ENCODE measurements around the gene RIOK3.
"Not testable (repeated sequence)": the region's sequence is repeated elsewhere in the genome, so short reads cannot be mapped to it uniquely, and the experiment has no call there.

Gene RIOK3

GRCh38 chr18:23484561-23485182 is 31.6 kb downstream of the RIOK3 start:
- H3K36me3 ChIP-seq, result peaks cover 30% of the 10 kb centered on the region
- DNase-seq, result no peak
- no peaks in the 10 kb centered on the region for H3K27me3 ChIP-seq (ENCODE audit: insufficient read depth, low read depth, severe bottlenecking)
- H3K9me3 ChIP-seq (ENCODE audit: severe bottlenecking), result no peaks in the 10 kb centered on the region
- no peak overlapping the region for H3K27ac ChIP-seq
- no peak for TF ChIP-seq CTCF (IDR thresholded peaks at IDR 0.05; ENCODE audit: low read depth, low read length)
- no peak overlapping the region for H3K4me3 ChIP-seq (ENCODE audit: low read depth, low read length)

- Histone ChIP-seq H3K27ac (no peak overlapping the region), H3K27me3 (ENCODE audit: insufficient read depth, low read depth, severe bottlenecking) (no peaks in the 10 kb centered on the region), H3K4me3 (ENCODE audit: low read depth, low read length) (no peak overlapping the region), H3K36me3 (peaks cover 23% of the 10 kb centered on the region), H3K9me3 (ENCODE audit: severe bottlenecking) (no peaks in the 10 kb centered on the region)
- TF ChIP-seq CTCF (IDR thresholded peaks at IDR 0.05; ENCODE audit: low read depth, low read length), result no peak
- DNase-seq, result no peak
Measured at GRCh38 chr18:23485386-23485785, 32.3 kb downstream of the RIOK3 start.

- no peak overlapping the region for H3K4me3 ChIP-seq (ENCODE audit: low read depth, low read length)
- H3K9me3 ChIP-seq (ENCODE audit: severe bottlenecking), result peaks cover 3% of the 10 kb centered on the region
- TF ChIP-seq CTCF (IDR thresholded peaks at IDR 0.05; ENCODE audit: low read depth, low read length), result no peak
- H3K36me3 ChIP-seq, result peaks cover 5% of the 10 kb centered on the region; the same call in 1 of the 2 replicates
- H3K27me3 ChIP-seq (ENCODE audit: insufficient read depth, low read depth, severe bottlenecking), result no peaks in the 10 kb centered on the region
- DNase-seq, result no peak
- no peak overlapping the region for H3K27ac ChIP-seq
Measured at GRCh38 chr18:23487738-23488570, 34.9 kb downstream of the RIOK3 start.

GRCh38 chr18:23489586-23489985 is 36.5 kb downstream of the RIOK3 start:
- H3K27ac ChIP-seq; H3K4me3 ChIP-seq (ENCODE audit: low read depth, low read length): not testable (repeated sequence)

GRCh38 chr18:23493654-23494053 is 40.6 kb downstream of the RIOK3 start:
- no peaks in the 10 kb centered on the region for H3K27me3 ChIP-seq (ENCODE audit: insufficient read depth, low read depth, severe bottlenecking)
- H3K27ac ChIP-seq, result no peak overlapping the region
- no peak overlapping the region for H3K4me3 ChIP-seq (ENCODE audit: low read depth, low read length)
- peak; percentile 24 for DNase-seq
- H3K9me3 ChIP-seq (ENCODE audit: severe bottlenecking), result peaks cover 3% of the 10 kb centered on the region
- H3K36me3 ChIP-seq, result no peaks in the 10 kb centered on the region
- no peak for TF ChIP-seq CTCF (IDR thresholded peaks at IDR 0.05; ENCODE audit: low read depth, low read length)

More at GRCh38 chr18:23489586-23489985, 36.5 kb downstream of the RIOK3 start:
- H3K9me3 ChIP-seq (ENCODE audit: severe bottlenecking); DNase-seq; H3K36me3 ChIP-seq; H3K27me3 ChIP-seq (ENCODE audit: insufficient read depth, low read depth, severe bottlenecking): not testable (repeated sequence)

GRCh38 chr18:23494992-23495391 is 41.9 kb downstream of the RIOK3 start:
- H3K27ac ChIP-seq, result no peak overlapping the region
- no peaks in the 10 kb centered on the region for H3K27me3 ChIP-seq (ENCODE audit: insufficient read depth, low read depth, severe bottlenecking)
- no peak for TF ChIP-seq CTCF (IDR thresholded peaks at IDR 0.05; ENCODE audit: low read depth, low read length)
- peaks cover 3% of the 10 kb centered on the region for H3K9me3 ChIP-seq (ENCODE audit: severe bottlenecking)
- no peak overlapping the region for H3K4me3 ChIP-seq (ENCODE audit: low read depth, low read length)
- H3K36me3 ChIP-seq, result no peaks in the 10 kb centered on the region
- no peak for DNase-seq
